Progenitor cell of endocrine pancreas (in vitro differentiated cells): ENCODE measurements around the gene NELL1. TPM values are rescaled to one million over a fixed set of nuclear protein-coding genes. Genes with fewer than 3 reads are reported as not detected.

ENCODE experiments used
- DNase-seq: peaks from one replicate; pipeline ENCODE4 v3.0.0; 2021; ENCODE audit warnings: low spot score; ENCODE audit not compliant: unreplicated experiment
- H3K27ac Mint-ChIP-seq: 2 replicates; pipeline ENCODE4 v1.8.0; 2021; ENCODE audit warnings: mild to moderate bottlenecking, moderate library complexity, mixed read lengths
- H3K27me3 Mint-ChIP-seq: 2 replicates; pipeline ENCODE4 v1.8.0; 2021; ENCODE audit warnings: mixed read lengths
- H3K36me3 Mint-ChIP-seq: 2 replicates; pipeline ENCODE4 v1.8.0; 2022; ENCODE audit warnings: mixed read lengths; ENCODE audit not compliant: insufficient read depth
- H3K4me1 Mint-ChIP-seq: 2 replicates; pipeline ENCODE4 v1.8.0; 2021; ENCODE audit warnings: low read depth, mixed read lengths
- H3K4me3 Mint-ChIP-seq: 2 replicates; pipeline ENCODE4 v1.8.0; 2021; ENCODE audit warnings: low read depth, mild to moderate bottlenecking, moderate library complexity, mixed read lengths
- H3K9me3 Mint-ChIP-seq: 2 replicates; pipeline ENCODE4 v1.8.0; 2021; ENCODE audit warnings: low read depth, mixed read lengths
- total RNA-seq: library from RNA; stranded (reverse); gene quantifications from 2 replicates; pipeline ENCODE4 v1.2.1, GENCODE V29; 2021
- TF ChIP-seq, protein P1 (sequence below): fragments of 200-600 bp; sonication (generic); IDR thresholded peaks from one replicate; pipeline ENCODE4 v1.5.0; 2021; ENCODE audit warnings: antibody characterized with exemption, mild to moderate bottlenecking; ENCODE audit not compliant: unreplicated experiment

Gene NELL1
- total RNA-seq, 1 donor from 2014 or later: 2.2 TPM

DNA sequence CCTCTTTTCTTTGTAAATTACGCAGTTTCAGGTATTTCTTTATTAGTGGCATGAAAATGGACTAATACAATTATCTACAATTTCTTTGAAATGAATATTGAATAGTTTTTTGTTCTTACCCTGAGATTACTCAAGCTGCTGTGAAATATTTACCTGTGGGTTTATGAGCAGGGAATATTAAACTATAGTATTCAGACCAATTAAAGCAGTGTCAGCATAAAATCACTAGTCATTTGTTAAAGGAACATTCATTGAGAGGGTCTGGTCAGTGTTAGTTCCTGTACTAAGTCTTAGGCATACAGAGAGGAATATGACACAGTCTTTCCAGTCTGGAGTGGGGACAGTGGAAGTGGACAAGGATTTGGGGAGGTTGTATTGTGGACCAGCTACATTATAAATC is 877.3 kb downstream of the NELL1 start:
- no peak overlapping the region for H3K27ac Mint-ChIP-seq
- H3K4me1 Mint-ChIP-seq: no peaks in the 10 kb centered on the region
- H3K9me3 Mint-ChIP-seq: no peaks in the 10 kb centered on the region
- no peaks in the 10 kb centered on the region for H3K36me3 Mint-ChIP-seq
- H3K27me3 Mint-ChIP-seq: no peaks in the 10 kb centered on the region
- DNase-seq: no peak
- no peak overlapping the region for H3K4me3 Mint-ChIP-seq
- TF ChIP-seq, protein P1, sequence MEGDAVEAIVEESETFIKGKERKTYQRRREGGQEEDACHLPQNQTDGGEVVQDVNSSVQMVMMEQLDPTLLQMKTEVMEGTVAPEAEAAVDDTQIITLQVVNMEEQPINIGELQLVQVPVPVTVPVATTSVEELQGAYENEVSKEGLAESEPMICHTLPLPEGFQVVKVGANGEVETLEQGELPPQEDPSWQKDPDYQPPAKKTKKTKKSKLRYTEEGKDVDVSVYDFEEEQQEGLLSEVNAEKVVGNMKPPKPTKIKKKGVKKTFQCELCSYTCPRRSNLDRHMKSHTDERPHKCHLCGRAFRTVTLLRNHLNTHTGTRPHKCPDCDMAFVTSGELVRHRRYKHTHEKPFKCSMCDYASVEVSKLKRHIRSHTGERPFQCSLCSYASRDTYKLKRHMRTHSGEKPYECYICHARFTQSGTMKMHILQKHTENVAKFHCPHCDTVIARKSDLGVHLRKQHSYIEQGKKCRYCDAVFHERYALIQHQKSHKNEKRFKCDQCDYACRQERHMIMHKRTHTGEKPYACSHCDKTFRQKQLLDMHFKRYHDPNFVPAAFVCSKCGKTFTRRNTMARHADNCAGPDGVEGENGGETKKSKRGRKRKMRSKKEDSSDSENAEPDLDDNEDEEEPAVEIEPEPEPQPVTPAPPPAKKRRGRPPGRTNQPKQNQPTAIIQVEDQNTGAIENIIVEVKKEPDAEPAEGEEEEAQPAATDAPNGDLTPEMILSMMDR: no peak

DNA sequence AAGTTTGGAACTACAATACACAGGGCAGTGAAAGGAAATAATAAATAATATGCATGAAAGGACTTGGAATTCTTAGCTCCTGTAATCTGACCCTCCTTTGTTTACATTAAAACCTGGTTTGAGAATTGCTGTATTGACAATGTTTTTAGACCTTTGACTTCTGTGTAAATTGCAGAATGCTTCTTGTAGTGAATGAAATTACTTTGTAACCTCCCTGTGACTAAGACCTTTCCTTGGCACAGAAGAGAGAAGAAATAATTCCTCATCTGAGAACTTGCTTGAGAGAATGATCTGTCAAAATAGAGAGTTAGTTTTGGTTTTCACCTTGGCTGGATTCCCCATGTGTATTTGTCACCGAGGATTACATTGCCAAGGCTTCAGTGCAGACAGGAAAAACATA is 883.5 kb downstream of the NELL1 start:
- H3K27ac Mint-ChIP-seq: no peak overlapping the region
- no peaks in the 10 kb centered on the region for H3K36me3 Mint-ChIP-seq
- no peaks in the 10 kb centered on the region for H3K27me3 Mint-ChIP-seq

DNA sequence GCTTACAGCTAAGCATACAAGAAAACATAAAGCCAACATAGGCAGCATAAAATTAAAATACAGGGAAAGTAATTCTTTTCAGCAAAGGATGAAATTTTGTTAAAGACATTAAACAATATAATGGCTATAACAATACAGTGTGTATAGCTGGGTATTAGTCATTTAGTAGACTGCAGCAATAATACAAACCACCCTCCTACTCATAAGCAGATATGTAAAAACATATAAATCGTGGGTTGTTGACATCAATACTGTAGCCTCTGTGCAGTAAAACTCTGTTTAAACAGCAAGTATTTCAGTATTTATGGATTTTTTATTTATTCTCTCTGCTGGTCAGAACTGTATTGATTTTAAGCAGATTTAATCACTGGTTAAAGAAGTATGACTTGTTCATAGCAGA is 884.4 kb downstream of the NELL1 start:
- Mint-ChIP-seq H3K27me3 (no peaks in the 10 kb centered on the region), H3K27ac (no peak overlapping the region), H3K4me3 (no peak overlapping the region), H3K4me1 (peaks cover 9% of the 10 kb centered on the region), H3K9me3 (no peaks in the 10 kb centered on the region), H3K36me3 (no peaks in the 10 kb centered on the region)
- TF ChIP-seq, protein P1: no peak
- no peak for DNase-seq

More for the DNA sequence above, 883.5 kb downstream of the NELL1 start:
- Mint-ChIP-seq H3K4me3 (no peak overlapping the region), H3K9me3 (no peaks in the 10 kb centered on the region), H3K4me1 (peaks cover 9% of the 10 kb centered on the region)
- TF ChIP-seq, protein P1: no peak
- DNase-seq: no peak

DNA sequence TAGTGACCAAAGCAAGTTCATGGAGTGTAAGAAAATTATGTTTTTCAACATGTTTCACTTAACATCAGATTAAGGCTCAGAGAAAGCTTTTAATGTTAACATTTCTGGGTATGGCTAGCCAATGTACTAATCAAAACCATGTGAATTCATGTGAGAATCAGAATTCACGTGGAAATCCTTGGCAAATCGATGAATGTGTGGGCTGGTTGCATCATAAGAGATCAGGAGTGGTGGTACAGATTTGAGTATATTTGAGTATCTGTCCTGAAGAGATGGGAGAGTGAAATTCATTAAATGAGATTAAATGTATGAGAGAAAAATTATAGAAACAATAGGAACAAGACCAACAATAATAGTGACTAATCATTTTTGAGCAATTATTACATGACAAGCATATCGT is 884.9 kb downstream of the NELL1 start:
- Mint-ChIP-seq H3K9me3 (no peaks in the 10 kb centered on the region), H3K27me3 (no peaks in the 10 kb centered on the region), H3K4me3 (no peak overlapping the region), H3K36me3 (no peaks in the 10 kb centered on the region), H3K27ac (no peak overlapping the region), H3K4me1 (peaks cover 9% of the 10 kb centered on the region)
- TF ChIP-seq, protein P1: no peak
- DNase-seq: no peak

DNA sequence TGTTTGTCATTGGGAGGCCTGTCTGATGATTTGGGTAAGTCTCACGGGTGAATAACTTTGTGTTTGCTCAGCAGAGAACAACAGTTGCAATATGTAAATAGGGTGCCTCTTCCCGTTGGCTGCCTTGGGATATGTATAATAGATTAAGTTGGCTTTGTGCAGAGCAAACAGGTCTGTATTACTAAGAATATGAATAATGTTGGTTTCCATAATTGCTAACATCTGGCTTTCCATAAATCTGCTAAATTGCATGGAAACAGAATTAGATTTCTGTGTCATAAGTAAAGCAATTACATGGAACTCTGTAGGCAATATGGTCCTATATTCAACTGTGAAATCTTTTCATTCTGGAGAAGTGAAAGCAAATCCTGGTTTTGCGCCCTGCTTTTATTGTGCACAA is 887.5 kb downstream of the NELL1 start:
- H3K27ac Mint-ChIP-seq: no peak overlapping the region
- no peaks in the 10 kb centered on the region for H3K27me3 Mint-ChIP-seq
- H3K4me3 Mint-ChIP-seq: no peak overlapping the region
- peaks cover 9% of the 10 kb centered on the region for H3K4me1 Mint-ChIP-seq
- TF ChIP-seq, protein P1: no peak
- no peaks in the 10 kb centered on the region for H3K36me3 Mint-ChIP-seq
- no peak for DNase-seq
- no peaks in the 10 kb centered on the region for H3K9me3 Mint-ChIP-seq
